Measurements from ENCODE around the gene ADSL. TPM values are rescaled to one million over a fixed set of nuclear protein-coding genes. Genes with fewer than 3 reads are reported as not detected.

Gene ADSL
- total RNA-seq, 1 donor from 2014 or later, result 135 TPM

GRCh38 chr22:40367342-40367741 lies 21.0 kb downstream of the ADSL start:
- no peak overlapping the region for H3K4me2 ChIP-seq
- H3K79me2 ChIP-seq (ENCODE audit: low read depth), result peaks cover 13% of the 10 kb centered on the region
- peaks cover 5% of the 10 kb centered on the region for H4K20me1 ChIP-seq (ENCODE audit: low read depth)
- Mint-ChIP-seq H3K9me3 (no peaks in the 10 kb centered on the region), H3K4me3 (no peak overlapping the region), H3K4me1 (peaks cover 5% of the 10 kb centered on the region), H3K27me3 (ENCODE audit: insufficient read depth, low read depth) (no peaks in the 10 kb centered on the region), H3K27ac (no peak overlapping the region), H3K36me3 (peaks cover 22% of the 10 kb centered on the region)
- H3K4me3 ChIP-seq, result no peak overlapping the region
- TF ChIP-seq EZH2phosphoT487 (IDR thresholded peaks at IDR 0.05), result no peak
- no peaks in the 10 kb centered on the region for H3K9me3 ChIP-seq (ENCODE audit: low read depth)
- H3K36me3 ChIP-seq, result no peaks in the 10 kb centered on the region
- peaks cover 44% of the 10 kb centered on the region for H3F3A ChIP-seq (ENCODE audit: low read depth)
- H3K27me3 ChIP-seq, result no peaks in the 10 kb centered on the region
- no peak overlapping the region for H3K27ac ChIP-seq
- no peak for DNase-seq (ENCODE audit: low spot score)
- H3K4me1 ChIP-seq, result no peaks in the 10 kb centered on the region
- H2AFZ ChIP-seq (replicated peaks), result no peak overlapping the region
- no peak overlapping the region for H3K9ac ChIP-seq

- no peak overlapping the region for H3K27ac ChIP-seq
- H3K36me3 ChIP-seq, result no peaks in the 10 kb centered on the region
- Mint-ChIP-seq H3K4me3 (no peak overlapping the region), H3K9me3 (no peaks in the 10 kb centered on the region), H3K27ac (no peak overlapping the region), H3K27me3 (ENCODE audit: insufficient read depth, low read depth) (no peaks in the 10 kb centered on the region), H3K36me3 (peaks cover 16% of the 10 kb centered on the region), H3K4me1 (peaks cover 5% of the 10 kb centered on the region)
- no peak overlapping the region for H3K4me3 ChIP-seq
- TF ChIP-seq EZH2 (IDR thresholded peaks at IDR 0.05) (no peak), EZH2phosphoT487 (IDR thresholded peaks at IDR 0.05) (no peak), CTCF (IDR thresholded peaks at IDR 0.05) (no peak)
- no peak overlapping the region for H3K4me2 ChIP-seq
- H3K27me3 ChIP-seq, result no peaks in the 10 kb centered on the region
- H3K79me2 ChIP-seq (ENCODE audit: low read depth), result peaks cover 20% of the 10 kb centered on the region
- H4K20me1 ChIP-seq (ENCODE audit: low read depth), result peaks cover 5% of the 10 kb centered on the region
- H3K4me1 ChIP-seq, result no peaks in the 10 kb centered on the region
- H3K9ac ChIP-seq, result no peak overlapping the region
- no peak for DNase-seq (ENCODE audit: low spot score)
- H3K9me3 ChIP-seq (ENCODE audit: low read depth), result no peaks in the 10 kb centered on the region
- peaks cover 44% of the 10 kb centered on the region for H3F3A ChIP-seq (ENCODE audit: low read depth)
- no peak overlapping the region for H2AFZ ChIP-seq (replicated peaks)
Observed at GRCh38 chr22:40368016-40368415, 21.7 kb downstream of the ADSL start.

- no peak for TF ChIP-seq EZH2phosphoT487 (IDR thresholded peaks at IDR 0.05)
- TF ChIP-seq CTCF (IDR thresholded peaks at IDR 0.05), result no peak
- no peak for TF ChIP-seq EZH2 (IDR thresholded peaks at IDR 0.05)
- no peaks in the 10 kb centered on the region for H3K9me3 ChIP-seq (ENCODE audit: low read depth)
- H3K9me3 Mint-ChIP-seq, result no peaks in the 10 kb centered on the region
- H3K27ac Mint-ChIP-seq, result no peak overlapping the region
- DNase-seq (ENCODE audit: low spot score), result no peak
- H3K4me1 ChIP-seq, result no peaks in the 10 kb centered on the region
- H3K36me3 Mint-ChIP-seq, result peaks cover 16% of the 10 kb centered on the region
- H4K20me1 ChIP-seq (ENCODE audit: low read depth), result peaks cover 5% of the 10 kb centered on the region
- no peak overlapping the region for H3K4me3 Mint-ChIP-seq
- H3K9ac ChIP-seq, result no peak overlapping the region
- no peak overlapping the region for H3K4me3 ChIP-seq
- no peak overlapping the region for H3K27ac ChIP-seq
- no peaks in the 10 kb centered on the region for H3K27me3 Mint-ChIP-seq (ENCODE audit: insufficient read depth, low read depth)
- H2AFZ ChIP-seq (replicated peaks), result no peak overlapping the region
- H3K4me2 ChIP-seq, result no peak overlapping the region
- peaks cover 28% of the 10 kb centered on the region for H3K79me2 ChIP-seq (ENCODE audit: low read depth)
- no peaks in the 10 kb centered on the region for H3K27me3 ChIP-seq
- peaks cover 5% of the 10 kb centered on the region for H3K4me1 Mint-ChIP-seq
- H3K36me3 ChIP-seq, result no peaks in the 10 kb centered on the region
- peaks cover 44% of the 10 kb centered on the region for H3F3A ChIP-seq (ENCODE audit: low read depth)
Observed at GRCh38 chr22:40368836-40369235, 22.5 kb downstream of the ADSL start.

GRCh38 chr22:40374567-40374966 lies 28.3 kb downstream of the ADSL start:
- Histone ChIP-seq H3K4me1 (no peaks in the 10 kb centered on the region), H3K4me3 (no peak overlapping the region), H3K4me2 (no peak overlapping the region), H3K79me2 (ENCODE audit: low read depth) (peaks cover 60% of the 10 kb centered on the region), H3K9me3 (ENCODE audit: low read depth) (no peaks in the 10 kb centered on the region), H3F3A (ENCODE audit: low read depth) (peaks cover 11% of the 10 kb centered on the region), H3K27ac (no peak overlapping the region), H3K27me3 (no peaks in the 10 kb centered on the region), H4K20me1 (ENCODE audit: low read depth) (peaks cover 10% of the 10 kb centered on the region), H2AFZ (replicated peaks) (no peak overlapping the region), H3K36me3 (no peaks in the 10 kb centered on the region), H3K9ac (no peak overlapping the region)
- DNase-seq (ENCODE audit: low spot score), result no peak
- TF ChIP-seq EZH2phosphoT487 (IDR thresholded peaks at IDR 0.05) (no peak), EZH2 (IDR thresholded peaks at IDR 0.05) (no peak), CTCF (IDR thresholded peaks at IDR 0.05) (no peak)
- no peaks in the 10 kb centered on the region for H3K9me3 Mint-ChIP-seq
- no peak overlapping the region for H3K27ac Mint-ChIP-seq
- no peak overlapping the region for H3K4me3 Mint-ChIP-seq
- peaks cover 5% of the 10 kb centered on the region for H3K36me3 Mint-ChIP-seq
- H3K4me1 Mint-ChIP-seq, result peaks cover 5% of the 10 kb centered on the region
- no peaks in the 10 kb centered on the region for H3K27me3 Mint-ChIP-seq (ENCODE audit: insufficient read depth, low read depth)
